NCI-H187 (cell line): ENCODE results near the gene KLRG1.

Experiments
- DNase-seq, 2 experiments: peaks; one replicate each; lab custom pipeline; 2025; lab: John Stamatoyannopoulos, UW

KLRG1 gene

GRCh38 chr12:9040484-9041186 is 51.3 kb downstream of the KLRG1 start:
- no peak for DNase-seq

GRCh38 chr12:9041321-9041720 is 52.0 kb downstream of the KLRG1 start:
- no peak for DNase-seq

GRCh38 chr12:9043766-9044165 is 54.4 kb downstream of the KLRG1 start:
- no peak for DNase-seq

- no peak for DNase-seq
Observed at GRCh38 chr12:9047105-9047504, 57.8 kb downstream of the KLRG1 start.

GRCh38 chr12:9048930-9049329 is 59.6 kb downstream of the KLRG1 start:
- no peak for DNase-seq

- no peak for DNase-seq
Observed at GRCh38 chr12:9049520-9050133, 60.3 kb downstream of the KLRG1 start.

GRCh38 chr12:9050521-9051157 is 61.3 kb downstream of the KLRG1 start:
- DNase-seq, result no peak

- DNase-seq, result no peak
Observed at GRCh38 chr12:9051158-9051550, 61.8 kb downstream of the KLRG1 start.

GRCh38 chr12:9052610-9053009 is 63.3 kb downstream of the KLRG1 start:
- no peak for DNase-seq
